Posterior cingulate gyrus (tissue), 11 donors: ENCODE measurements around the gene MAP3K1.

Experiments used
- DNase-seq, 10 donors: peaks; one replicate each; pipeline versions ENCODE4 v3.0.0 to v3.0.0-alpha.2; 2020 to 2021; ENCODE audit warnings: mixed read lengths in 3 of 10
- intact Hi-C: fragments of 100-400 bp; cut with DNase I; formaldehyde crosslinking; loops from one replicate; pipeline ENCODE4 v1.15.1; 2023

MAP3K1 gene

DNA sequence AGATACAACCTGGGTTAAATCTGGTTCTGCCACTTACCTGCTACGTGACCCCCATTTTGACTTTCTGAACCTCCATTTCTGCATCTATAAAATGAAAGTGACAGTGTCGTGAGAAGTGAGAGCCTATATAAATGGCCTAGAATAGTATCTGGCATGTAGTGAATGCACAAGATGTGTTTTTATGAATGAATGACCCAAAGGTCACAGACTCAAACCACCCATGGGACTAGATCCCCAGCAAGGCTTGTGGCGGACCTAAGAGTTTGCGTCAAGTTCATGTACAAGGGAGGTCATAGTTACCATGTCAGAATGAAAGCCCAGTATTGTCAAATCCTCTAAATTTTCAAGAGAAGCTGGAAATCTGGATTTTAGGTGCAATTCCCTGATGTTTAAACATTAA lies 82.9 kb downstream of the MAP3K1 start:
- intact Hi-C loops: no loop called here
- DNase-seq: no peak

DNA sequence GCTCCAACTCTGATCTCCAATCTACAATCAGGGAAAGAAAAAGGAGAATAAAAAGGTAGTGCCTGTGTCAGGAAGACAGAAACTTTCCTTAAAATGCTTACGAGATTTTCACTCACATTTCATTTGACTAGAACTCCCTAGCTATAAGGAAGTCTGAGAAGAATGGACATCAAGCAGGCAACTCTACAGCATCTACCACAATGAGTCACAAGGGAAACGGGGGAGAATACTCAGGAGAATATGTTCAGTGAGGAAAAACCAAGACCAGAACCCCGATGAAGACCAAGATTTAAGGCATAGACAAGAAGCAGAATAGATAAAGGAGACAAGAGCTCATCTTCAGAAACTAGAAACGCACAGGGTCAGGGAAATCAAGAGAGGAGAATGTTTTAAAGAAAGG lies 85.0 kb downstream of the MAP3K1 start:
- intact Hi-C loops: no loop called here
- no peak for DNase-seq

DNA sequence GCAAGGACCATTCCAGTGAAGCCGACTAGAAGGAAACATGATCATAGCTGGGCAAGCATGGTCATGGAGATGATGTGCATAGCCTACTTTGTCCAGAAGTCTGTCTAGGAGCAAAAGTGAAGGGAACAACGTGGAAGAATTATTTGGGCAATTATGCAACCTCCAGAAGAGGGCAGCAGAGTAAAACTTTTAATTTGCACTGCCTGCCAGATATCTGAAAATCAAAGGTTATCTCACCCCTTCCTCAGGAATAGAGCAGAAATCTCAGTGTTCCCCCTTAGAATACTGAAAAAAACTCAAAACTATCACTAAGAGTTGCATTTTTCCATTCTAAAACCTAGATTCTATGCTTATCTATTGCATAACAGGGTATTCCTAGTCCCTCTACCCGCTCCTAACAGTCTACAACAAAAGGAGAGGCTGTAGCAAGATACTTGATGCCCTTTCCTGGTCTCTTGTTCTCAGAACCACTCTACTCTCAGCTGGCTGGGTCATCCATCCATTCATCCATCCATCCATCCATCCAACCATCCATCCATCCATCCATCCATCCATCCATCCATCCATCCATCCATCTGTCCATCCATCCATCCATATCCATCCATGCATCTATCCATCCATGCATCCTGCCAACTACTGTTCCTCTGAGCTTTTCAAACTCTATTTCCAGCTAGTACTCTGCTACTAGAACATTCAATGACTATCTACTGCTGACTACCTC lies 85.7 kb downstream of the MAP3K1 start:
- peak in 1 of 10 donors; percentile 24 for DNase-seq
- intact Hi-C loops: loop anchor here (1.0 kb wide), 1 partner anchor 320 kb away; no protein-coding TSS in a partner anchor

DNA sequence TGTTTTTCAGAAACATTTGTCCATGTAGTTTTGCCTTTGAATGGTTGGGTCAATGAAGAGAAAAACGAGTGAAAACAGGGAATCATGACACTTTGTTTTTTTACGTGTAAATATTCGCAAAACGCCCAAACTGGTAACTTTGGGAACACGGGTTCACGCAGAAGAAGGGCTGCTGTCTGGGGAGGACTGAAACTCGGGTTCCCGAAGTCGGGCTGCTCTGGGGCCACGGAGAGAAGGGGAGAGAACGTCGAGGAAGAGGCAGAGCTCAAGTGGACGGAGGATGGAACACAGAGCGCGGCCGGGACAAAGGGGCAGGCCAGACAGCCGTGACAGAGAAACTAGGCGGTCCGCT lies 93.6 kb downstream of the MAP3K1 start:
- intact Hi-C loops: loop anchor here (1.0 kb wide), 1 partner anchor 264 kb away; no protein-coding TSS in a partner anchor
- peak in 7 of 10 donors; percentile 14 to 80 (median 62) for DNase-seq

DNA sequence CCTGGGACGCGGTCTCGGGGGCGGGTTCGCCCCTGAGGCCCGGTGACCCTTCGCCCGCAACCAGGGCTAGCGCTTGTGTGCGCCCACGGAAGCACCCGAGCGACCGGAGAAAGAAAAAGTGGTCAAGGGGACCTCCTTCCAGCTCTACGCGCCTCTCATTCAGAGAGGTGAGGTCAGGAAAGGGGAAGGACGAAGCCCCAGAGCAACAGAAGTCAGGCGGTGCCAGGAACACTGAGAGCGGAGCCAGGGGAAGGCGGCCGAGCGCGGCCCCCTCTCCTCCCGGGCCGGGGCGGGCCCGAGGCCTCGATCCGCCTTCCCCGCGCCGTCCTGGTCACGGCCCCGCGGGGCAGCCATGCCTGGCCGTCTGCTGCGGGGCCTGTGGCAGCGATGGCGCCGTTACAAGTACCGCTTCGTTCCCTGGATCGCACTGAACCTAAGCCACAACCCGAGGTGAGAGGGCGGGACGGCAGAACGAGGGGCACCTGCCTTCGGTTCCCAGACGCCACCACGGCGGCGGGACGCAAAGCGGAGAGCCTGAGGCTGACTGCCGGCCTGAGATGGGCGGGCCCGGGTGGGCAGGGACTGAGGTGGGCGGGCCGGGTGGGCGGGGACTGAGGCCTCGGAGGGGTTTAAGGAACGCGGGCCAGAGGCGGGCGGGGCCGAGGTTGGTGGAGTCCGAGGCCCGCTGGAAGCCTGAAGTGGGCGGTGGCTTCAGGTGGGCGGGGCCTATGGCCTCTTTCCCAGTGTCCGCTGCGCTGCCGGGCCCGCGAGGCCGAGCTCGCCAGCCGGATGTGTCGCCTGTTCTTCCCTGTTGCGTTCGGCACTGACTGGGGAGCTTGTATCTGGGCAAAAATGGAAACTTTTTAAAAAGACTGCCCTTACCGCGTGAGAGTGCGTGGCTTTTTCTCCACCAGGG lies 94.2 kb downstream of the MAP3K1 start, which contains the start of gene SETD9:
SETD9 (plus strand) TSS at position 303 of the 916 bp plus-strand sequence; CDS start at position 353, 50 bp downstream.
- intact Hi-C loops: loop anchor here (1.0 to 2.0 kb wide), 2 partner anchors 43 to 264 kb away; partner anchors contain the start of gene MIER3
- peak; percentile 91 to 99 (median 96) for DNase-seq

DNA sequence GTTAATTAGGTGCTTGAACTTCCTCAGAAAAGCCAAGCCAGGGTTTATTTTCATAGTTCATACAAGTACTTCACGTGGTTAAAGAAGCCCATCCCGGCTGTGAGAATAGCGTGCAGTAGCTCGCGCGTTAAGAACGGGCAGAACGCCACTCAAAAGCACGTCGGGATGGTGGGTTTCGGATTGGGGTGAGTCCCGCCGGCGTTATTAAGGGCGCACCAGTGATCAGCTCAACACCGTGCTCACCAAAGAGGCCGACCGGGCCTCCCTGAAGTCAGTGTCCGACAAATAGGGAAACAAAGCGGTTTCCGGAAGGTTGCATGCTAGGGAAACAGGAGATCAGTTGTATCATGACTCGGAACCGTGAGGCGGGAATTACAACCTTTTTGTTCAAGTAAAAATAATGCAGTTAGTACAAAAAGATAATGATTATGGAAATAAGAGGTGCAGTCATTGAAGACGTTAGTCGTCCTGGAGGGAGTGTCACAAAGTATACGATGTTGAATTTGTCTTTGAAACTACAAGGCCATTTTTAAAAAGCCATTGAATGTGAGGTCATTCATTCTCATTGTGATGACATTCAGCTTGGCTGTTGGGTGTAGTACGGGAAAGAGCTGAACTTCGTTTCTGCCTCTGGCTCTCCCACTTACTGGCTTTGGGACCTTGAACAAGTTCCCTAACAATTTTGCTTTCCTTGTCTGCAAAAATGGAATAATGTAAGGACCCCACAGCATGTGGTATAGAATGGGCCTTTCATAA lies 95.0 kb downstream of the MAP3K1 start:
- intact Hi-C loops: loop anchor here (2.0 kb wide), 1 partner anchor 42 kb away; the partner anchor contains the start of gene MIER3
- peak in 7 of 10 donors; percentile 8 to 84 (median 30) for DNase-seq

DNA sequence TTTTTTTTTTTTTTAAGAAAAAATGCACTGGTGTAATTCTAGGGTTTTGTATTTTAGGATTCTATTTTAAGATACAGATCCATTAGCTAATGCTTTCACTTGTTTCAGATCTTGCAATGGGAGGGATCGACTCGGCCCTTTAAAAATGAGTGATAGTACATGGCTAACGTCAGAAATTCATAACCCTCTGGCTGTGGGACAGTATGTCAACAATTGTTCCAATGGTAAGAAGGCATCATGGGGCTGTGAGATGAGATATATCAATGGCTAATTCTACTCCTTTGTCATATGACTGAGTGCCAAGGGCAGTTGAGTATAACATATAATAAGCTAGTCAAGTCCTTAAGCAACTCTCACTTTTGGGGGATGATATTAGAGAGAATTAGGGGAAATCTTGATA lies 98.4 kb downstream of the MAP3K1 start:
- intact Hi-C loops: no loop called here
- DNase-seq: no peak

DNA sequence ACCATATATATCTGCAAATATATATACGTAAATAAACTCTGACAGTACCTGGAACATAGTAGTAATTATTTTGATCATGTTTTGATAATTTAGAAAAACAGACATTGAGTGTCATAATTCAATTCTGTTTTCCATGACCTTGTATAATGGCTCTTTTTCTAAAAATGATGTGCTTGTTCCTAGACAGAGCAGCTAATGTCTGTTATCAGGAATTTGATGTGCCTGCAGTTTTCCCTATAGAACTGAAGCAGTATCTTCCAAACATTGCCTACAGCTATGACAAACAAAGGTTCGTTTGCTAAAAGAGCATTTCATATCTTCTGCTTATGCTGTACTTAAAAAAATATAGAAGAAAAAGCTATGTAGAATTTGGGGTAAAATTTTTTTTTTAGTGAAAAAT lies 99.3 kb downstream of the MAP3K1 start:
- no peak for DNase-seq
- intact Hi-C loops: no loop called here

DNA sequence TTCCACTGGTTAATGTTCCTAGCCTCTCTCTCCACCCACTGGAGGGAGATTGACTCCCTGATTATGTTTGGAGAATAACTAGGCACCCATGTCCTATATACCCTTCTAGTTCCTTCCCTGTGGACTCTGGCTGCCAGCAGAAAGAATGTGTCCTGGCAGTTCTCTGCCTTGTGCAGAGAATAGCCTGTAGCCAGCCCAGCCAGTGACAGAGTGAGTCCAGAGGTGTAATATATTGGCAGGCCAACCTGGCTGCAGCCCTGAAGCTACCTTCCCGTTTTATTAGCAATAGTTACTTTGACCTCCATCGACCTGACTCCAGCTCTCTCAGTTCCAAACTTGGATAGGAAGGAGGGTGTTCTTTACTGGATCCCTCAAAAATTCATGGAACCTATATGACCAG lies 102.2 kb downstream of the MAP3K1 start:
- intact Hi-C loops: no loop called here
- DNase-seq: no peak

DNA sequence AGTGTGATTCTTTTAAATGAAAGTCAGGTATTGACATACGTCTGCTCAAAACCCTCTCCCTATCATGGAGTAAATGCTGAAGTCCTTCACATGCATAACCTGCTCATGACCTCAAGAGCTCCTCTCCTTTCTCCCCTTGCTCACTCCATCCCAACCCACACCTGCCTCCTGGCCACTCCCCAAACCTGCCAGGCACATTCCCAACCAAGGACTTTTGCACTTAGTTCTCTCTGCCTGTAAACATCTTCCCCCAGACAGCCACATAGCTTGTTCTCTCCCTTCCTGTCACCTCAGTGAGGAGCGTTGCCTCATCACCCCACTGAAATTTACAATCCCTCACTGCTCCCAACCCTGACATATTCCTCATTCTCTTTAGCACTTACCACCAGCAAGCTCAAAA lies 102.7 kb downstream of the MAP3K1 start:
- DNase-seq: no peak
- intact Hi-C loops: no loop called here

DNA sequence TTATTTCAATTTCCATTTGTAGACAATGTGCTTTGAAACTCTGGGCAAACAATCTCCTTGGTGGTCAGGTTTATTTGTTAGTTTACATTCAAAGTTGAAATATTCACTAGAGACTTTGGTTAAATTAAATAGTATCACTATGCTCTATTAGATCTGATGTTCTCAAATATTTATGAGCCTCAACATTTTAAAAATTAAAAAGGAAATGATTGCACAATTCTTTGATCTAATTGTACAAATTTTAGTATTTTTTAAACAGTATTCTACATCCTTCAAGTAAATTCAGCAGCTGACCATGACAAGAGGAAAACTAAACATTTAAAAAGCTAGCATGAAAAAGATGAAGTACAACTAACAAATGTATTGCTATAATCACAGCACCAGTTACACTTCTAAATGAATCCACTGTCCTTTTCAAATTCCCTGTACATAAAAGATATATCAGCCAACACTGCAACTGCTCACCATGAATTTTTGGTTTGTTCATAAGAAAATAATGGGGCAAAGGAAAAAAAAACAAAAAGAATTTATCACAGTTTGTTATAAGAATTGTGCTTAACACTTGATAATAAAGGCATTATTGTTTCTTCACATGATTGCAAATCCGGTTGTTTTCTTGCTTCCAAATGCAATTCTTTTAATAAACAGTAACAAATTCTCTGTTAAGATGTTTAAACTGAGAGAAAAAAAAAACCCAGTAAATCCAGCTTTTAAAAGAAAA lies 104.8 kb downstream of the MAP3K1 start:
- DNase-seq: no peak
- intact Hi-C loops: no loop called here

DNA sequence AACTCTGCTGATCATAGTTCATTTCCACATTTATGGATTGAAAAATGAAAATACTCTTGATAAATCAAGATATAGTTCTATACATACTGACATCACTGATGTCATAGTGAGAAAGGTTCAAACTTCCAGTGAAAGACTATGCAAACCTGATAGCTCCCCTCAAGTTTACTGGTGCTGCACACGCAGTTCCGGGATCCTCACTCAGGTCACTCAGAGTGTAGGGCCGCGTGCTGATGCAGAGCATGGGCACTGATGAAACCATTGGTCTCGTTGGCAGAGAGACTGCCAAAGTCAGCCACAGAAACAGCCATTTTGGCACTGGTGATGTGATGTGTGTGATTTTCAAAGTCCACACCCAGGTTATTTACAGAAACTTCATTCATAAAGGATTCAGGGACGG lies 107.6 kb downstream of the MAP3K1 start:
- intact Hi-C loops: no loop called here

DNA sequence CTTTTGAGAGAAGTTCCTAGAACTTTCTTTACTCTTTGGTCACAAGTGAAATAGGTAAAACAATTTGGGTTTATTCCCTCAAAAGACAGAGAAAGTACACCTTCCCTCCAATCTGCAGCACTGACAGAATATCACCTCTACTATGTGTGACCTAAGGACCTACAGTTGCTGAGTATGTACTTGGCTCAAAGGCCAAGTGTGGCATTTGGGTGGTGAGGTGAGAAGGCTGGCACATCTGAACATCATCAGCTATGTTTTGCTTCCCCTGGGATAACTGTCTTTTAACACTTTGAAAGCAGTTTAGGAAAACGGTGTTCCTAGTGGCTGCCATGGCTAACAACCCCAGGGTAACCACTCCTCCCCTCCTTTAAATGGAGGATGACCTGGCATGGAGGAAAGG lies 119.0 kb downstream of the MAP3K1 start:
- peak in 1 of 10 donors; percentile 29 for DNase-seq
- intact Hi-C loops: no loop called here

More for the DNA sequence above, 107.6 kb downstream of the MAP3K1 start:
- peak in 1 of 10 donors; percentile 33 for DNase-seq

DNA sequence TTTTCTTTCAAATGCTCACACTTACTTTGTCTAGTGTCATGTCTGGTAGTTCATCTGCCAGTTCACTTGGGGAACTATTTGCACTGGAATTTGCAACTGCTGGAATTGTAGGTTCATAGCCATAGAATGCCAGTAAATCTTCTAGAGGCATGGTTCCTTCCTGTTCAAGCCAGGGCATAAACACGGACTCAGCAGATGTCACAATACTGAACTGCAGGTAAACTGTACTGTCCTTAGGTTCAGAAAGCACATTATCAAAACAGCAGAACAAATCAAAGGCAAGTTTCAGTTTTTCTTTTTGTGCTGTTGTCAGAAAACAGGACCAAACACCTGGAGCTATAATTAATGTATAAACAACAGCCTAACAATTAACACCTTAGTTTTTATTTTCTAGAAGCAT lies 123.5 kb downstream of the MAP3K1 start:
- DNase-seq: no peak
- intact Hi-C loops: no loop called here

DNA sequence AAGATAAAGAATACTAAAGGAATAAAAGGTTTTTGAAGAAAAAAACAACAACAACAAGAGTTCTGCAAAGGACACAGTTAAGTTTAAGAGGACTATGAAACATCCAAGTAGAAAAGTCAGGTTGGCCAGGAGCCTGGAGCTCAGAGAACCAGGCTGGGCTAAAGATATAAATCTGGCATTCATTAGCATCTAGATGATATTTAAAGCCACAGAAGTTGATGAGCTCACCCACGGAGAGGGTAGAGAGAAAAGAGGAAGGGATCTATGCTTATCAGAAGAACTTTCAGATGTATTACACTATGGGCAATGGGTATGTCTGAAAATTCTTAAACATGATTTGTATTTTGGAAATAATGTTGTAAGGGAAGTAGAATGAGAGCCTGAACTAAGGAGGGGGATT lies 126.6 kb downstream of the MAP3K1 start:
- intact Hi-C loops: no loop called here
- DNase-seq: no peak
